HS-5 (cell line): ENCODE measurements around the gene PYGB.
"Not testable (repeated sequence)": the region's sequence is repeated elsewhere in the genome, so short reads cannot be mapped to it uniquely, and the experiment has no call there.

ENCODE experiments used
- DNase-seq: peaks from one replicate; pipeline ENCODE4 v3.0.0-alpha.2; 2012; ENCODE audit warnings: low read depth

PYGB gene

DNA sequence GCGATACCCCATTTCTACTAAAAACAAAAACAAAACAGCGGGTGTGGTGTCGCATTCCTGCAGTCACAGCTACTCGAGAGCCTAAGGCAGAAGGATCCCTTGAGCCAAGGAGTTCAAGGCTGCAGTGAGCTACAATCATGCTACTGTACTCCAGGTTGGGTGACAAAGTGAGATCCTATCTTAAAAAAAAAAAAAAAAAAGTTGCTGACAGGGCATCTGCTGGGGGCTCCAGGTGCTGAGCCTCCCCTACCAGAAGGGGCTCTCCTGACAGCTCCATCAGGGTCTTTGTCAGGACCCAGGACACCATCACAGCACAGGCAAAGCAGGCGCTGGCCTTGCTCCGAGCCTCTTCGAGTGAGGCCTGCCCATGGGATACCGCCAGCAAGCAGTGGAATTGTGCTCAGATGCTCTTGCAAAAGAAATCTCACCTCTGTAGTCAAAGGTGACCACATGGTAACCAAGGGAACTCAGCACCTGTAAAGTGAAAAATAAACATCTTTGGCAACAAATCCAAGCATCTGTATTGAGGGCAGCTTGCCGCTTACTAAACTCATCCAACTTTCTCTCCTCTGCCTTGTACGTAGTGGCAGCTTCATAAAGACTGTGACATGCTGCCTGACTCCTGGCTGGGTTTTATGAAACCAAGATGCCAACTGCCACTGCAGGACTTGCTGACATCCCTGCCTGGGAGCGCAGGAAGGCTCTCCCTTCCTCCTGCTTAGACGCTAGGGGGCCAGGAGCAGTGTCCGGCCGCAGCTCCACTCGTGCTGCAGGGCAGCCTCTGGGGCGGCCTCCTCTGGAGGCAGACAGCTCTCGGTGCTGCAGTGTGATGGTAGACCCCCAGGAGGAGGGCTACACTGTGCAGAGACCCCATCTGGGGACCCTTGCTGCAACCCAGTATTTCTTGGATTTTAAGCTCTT is 66.9 kb downstream of the PYGB start:
- DNase-seq, result no peak

DNA sequence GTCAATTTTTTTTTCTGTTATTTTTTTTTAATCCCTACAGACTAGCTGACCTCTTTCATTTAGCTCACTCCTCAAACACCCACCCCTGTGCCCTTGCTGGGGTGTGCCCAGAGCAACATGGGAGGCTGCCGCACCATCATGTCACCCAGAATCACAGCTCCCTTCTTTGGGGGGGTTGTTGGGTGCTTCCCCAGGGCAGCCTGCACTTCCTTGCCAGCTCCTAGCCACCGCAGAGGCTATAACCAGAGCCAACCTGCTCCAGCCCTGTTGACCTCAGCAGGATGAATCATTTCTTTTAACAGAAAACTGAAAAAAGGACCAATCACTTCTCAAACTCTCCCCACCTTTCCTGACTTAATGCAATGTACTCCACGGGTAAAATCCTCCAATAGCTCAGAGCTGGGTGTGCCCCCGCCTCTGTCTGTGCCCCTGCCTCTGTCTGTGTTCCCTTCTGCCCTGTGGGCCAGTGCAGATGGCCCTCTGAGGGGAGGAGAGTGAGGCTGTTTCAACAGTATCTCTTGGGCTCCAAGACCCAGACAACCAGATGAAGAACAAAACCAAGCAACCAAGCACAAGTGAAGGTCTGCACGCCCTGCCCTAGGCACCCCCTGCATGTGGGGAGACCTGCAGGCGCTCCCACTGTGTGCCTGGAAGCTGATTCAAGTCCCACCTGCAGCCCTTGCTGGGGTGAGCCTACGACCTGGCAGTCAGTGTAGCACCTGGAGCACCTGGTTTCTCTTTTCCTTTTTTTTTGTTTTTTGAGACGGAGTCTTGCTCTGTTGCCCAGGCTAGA is 67.7 kb downstream of the PYGB start:
- peak; percentile 26 for DNase-seq

DNA sequence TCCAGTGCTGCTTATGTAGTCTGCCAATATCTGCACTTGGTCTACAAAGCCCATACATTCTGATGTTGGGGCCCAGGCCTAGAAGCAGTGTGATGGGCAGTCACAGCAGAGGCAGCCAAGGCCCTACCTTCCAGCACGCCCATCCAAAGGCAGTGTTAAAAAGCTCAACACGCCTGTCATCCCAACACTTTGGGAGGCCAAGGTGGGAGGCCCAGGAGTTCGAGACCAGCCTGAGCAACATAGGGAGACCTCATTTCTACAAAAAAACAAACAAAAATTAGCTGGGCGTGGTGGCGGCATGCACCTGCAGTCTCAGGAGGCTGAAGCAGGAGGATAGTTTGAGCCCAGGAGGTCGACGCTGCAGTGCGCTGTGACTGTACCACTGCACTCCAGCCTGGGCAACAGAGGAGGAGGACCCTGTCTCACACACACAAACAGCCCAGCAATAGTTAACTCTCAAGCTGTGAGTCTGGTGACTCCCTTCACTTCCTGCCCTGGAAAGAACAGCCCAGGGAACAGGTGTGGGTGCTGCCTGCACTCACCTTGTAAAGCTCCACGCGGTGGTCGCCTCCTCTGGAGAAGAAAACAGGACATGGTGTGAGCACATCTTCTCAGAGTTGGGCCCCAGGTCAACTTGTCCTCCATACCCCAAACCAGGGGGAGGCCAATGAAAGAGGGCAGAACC is 68.8 kb downstream of the PYGB start:
- DNase-seq, result no peak

DNA sequence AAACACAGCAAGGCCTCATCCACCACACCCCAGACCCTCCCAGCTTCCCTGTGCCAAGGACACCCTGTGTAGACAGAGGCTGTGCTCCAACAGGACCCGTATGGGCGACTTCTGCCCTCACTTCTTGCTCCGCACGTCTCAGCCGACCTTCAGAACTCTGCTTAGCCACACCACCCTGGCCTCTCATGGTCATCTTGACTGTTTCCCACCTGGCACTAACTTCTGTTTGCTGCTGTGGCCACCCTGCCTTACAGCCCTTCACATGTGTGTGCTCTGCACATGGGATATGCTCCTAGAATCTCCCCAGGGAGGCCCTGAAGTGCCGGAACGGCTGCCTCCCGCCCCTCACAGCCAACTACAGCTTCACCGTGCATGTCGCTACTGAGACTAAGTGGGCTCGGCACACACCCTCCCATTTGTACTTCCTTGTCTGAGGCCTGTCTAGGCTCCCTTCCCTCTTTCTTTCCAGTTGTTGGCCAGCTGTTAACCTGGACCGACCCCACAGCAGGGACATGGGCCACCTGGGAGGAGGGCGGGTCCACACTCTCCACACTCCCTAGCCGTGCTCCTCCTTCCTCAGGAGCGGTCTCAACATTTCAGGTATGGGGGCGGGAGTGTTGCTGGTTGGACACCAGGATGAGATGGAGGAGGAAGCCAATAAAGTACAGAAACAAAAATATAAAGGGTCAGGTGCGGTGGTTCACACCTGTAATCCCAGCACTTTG is 69.6 kb downstream of the PYGB start:
- no peak for DNase-seq

DNA sequence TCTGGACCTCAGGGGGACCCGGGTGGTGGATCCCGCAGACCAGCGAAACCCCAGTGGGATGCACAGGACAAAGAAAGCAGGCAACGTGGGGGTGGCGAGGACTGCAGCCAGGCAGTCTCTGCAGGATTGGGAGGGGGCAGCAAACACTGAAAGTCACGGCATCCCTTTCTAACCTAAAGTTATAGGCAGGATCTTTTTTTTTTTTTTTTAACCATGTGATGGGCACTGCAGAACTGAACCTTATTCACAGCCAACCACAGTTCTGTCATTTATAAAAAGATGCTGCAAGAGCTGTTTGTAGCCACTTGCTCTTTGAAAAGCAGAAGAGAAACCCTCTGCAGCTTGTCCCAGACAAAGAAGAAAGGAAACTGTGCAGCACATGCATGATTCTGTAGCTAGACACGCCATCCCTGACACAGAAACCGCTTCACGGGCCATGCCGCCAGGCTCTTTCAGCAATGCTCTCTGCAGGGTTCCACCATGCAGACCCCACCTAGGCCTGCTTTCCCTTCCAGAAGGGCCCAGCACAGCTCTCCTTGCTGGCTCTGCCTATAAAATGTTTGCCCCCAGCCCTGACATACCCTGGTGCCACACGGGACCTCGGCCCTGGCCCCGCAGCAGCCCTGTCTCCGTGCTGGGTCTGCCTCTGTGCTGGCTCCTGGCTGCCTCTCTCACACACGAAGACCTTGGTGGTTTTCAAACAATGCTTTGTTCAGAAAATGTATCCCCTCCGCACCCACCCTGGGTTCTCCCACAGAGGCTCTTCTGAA is 70.8 kb downstream of the PYGB start:
- no peak for DNase-seq

DNA sequence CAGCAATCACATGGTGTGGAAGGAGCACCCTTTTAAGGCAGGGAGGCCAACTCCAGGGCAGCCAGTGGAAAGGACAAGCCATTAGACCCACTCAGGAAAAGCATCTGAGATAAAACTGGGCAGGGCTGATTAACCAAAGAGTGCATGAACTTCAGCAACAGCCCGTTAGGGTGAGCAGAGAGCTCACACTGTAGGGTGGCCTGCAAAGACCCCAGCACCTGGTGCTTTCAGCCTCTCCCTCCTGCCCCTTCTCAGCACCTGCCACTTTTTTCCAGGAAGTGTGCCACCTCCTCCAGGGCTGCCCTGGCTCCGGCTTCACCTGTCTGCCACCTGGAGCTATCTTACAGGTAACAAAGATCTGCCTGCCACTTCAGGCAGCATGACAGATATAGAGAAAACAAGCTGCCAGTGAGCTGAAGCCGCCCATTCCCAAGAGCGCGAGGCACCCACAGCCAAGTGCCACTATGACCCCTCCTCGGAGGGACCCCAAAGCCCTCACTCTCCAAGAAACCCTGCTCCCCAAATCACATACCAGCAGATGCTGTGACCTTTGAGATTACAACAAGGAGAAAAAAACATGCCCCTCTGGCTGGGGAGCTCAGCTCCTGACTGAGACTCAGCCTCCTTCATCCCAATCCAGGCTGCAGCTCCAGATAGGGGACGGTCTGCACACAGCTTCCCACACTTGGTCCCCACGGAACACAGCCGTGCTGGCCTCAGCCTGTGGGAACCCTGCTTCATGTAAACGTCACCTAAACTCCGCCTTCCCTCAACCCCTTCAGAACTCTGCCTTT is 71.6 kb downstream of the PYGB start:
- no peak for DNase-seq

DNA sequence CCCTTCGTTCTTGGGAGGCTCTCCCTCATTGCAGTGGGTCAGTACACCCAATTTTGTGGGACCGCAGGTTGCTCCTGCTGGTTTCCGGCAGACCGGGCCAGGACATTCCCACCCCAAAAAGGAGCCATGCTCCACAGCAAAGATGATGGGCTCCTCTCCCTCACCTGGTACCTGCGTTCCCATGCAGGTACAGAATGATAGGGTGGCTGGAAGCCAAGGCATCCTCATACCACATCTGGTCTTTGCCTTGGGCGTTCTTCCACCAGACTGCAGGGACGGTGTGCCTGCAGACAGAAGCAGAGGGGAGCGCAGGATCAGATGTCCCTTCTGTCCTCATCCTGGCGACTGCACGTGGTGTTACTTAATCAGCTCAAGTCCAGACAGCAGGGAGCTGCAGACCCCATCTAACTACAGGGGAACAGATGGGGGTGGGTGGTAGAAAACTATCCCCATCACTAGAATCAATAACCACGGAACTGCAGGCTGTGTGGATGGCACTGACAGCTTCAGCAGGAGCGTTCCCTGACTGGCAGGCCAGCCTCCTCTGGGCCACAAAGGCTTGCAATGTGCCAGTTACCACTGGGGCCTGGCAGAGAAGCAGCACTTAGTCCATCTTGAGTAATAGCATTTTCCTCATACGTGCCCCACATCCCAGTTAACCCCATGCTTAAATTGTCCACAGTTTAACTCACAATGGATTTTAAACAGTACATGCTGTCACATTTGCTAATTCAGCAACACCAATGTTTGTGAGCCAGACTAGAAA is 72.3 kb downstream of the PYGB start:
- DNase-seq, result no peak

DNA sequence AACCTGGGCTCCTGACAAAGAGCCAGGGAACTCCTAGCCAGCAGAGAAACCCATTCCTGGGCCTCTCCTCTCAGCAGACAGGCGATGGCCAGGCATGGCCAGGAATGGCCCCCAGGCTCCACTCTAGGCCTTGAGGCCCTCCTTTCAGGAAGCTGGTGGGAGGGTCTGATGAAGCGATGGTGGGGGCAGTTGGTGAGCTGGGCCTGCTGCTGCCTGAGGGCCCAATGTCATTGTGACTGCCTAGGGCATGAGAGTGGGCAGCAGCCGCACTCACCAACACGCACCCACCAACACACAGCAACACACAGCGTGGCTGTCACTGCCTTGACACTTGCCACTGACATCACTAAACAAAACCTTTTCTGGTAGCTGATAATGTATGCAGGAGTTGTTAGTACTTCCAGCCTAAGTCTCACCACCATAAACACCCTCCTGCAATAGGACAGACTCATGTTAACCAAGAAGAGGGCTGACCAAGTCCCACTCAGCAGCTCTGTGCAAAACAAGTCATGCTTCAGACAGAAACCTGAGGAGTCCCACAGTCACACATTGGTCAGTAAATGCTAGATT is 73.5 kb downstream of the PYGB start:
- no peak for DNase-seq

DNA sequence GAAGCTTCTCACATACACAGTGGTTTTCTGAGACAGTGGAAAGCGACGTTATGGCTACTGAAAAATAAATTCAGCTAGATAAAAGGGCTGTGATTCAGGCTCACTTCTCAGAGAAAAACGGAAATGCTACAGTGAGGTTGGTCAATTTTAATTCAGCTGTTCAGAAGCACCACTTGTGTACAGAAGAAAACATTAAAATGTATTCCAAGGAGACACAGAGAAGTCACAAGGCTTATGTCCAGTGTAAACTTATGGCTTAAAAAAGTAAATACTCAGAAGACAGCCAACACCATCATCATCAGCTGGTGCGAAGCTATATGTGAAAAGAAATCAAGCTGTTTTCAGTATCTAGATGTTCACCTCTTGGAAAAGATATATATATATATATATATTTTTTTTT is 74.1 kb downstream of the PYGB start:
- DNase-seq, result no peak

DNA sequence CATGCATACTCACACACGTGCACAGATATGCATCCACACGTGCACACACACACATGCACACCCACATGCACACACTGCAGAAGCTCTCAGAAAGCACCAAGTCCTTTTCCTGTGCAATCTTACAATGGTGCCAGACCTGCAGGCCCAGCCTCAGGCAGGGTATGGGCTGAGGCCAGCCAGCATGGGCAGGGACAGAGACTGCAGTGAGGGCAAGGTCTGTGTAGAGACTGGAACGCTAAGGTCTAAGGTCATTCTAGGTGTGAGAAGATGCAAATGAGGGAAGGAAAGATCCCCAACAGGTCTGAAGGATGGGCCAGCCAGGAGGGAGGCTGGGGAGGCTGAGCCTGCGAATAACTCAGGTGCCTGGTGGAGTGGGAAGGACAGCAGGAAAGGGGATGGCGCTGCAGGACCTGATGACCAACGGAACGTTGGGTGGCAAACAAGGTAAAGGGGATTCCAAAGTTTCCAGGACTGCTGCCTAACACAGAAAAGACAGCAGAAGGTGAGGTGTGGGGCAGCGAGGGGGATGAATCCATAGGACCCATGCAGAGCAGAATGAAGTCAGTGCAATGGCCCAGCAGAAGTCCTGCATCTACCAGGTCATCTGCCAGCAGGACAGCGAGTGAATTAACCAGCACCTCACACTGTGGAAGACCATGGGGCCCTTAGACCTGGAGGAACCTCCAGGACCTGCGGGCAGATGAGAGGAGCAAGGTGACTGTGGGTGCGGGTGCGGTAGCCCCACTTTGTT is 75.8 kb downstream of the PYGB start:
- DNase-seq, result no peak

DNA sequence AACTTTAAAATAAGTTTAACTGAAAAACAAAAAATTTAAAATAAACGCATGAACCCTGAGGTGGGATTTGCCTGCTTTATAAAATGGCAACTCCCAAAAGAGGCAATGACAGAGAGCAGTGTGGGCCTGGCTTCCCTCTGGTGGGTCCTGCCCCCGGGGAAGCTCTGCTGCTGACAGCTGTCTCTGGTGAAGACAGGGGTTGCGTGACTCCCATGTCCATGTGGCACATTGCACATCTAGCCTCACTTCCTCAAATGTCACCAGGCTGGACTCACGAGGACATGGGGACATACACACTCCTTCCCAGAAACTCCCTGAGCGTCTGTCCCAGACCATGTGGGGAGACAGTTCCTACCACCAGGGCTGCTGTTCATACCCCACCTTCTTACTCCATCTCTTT is 76.5 kb downstream of the PYGB start:
- no peak for DNase-seq

DNA sequence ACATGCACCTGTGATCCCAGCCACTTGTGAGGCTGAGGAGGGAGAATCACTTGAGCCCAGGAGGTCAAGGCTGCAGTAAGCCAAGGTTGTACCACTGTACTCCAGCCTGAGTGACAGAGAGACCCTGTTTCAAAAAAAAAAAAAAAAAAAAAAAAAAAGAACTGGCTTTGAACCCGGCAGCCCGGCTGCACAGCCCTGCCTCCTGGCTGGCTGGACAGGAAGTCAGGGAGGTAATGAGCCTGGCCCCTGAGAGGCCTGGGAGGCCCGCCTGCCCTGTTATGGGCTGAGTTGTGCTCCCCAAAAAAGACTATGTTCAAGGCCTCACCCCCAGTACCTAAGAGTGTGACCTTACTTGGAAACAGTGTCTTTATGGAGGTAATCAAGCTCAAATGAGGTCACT is 77.2 kb downstream of the PYGB start:
- DNase-seq, result no peak

DNA sequence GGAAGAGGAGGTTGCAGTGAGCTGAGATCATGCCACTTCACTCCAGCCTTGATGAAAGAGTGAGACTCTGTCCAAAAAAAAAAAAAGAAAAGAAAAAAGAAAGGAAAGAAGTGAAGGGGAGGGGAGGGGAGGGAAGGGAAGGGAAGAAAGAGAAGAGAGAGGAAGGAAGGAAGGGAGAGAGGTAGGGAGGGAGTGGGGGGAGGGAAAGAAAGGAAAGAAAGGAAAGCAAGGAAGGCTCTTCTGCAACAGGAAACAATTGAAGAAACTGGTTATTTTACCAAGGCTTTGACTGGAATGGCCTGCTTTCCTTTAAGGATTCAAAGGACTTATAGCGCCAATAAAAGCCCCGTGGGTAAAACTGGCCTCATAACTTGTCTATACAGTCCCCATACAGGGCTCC is 78.1 kb downstream of the PYGB start:
- no peak for DNase-seq

DNA sequence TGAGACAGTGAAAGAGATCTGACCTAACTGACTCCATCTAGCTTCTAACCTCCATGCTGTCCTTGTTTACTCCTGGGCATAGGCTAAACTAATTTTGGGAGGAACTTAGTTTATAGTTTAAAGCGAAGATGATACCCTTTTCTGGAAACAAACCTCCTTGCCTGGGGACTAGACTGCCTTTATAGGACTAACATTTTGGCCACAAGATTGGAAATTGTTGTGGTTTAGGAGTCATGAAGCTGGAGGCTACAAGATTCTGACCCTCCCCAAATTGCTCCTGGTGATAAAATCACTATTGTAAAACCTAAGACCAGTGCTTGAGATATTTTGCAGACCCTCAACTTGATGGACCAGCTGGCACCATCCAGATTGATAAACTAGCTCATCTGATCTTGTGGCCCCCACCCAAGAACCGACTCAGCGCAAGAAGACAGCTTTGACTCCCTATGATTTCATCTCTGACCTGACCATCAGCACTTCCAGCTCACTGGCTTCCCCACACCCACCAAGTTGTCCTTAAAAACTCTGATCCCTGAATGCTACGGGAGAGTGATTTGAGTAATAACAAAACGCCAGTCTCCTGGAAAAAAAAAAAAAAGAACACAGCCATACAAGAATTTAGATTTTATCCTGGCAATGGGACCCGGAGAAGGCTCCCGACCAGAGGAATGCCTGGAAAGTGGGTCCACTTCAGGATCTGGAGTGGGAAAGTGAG is 79.8 kb downstream of the PYGB start:
- DNase-seq, result no peak

DNA sequence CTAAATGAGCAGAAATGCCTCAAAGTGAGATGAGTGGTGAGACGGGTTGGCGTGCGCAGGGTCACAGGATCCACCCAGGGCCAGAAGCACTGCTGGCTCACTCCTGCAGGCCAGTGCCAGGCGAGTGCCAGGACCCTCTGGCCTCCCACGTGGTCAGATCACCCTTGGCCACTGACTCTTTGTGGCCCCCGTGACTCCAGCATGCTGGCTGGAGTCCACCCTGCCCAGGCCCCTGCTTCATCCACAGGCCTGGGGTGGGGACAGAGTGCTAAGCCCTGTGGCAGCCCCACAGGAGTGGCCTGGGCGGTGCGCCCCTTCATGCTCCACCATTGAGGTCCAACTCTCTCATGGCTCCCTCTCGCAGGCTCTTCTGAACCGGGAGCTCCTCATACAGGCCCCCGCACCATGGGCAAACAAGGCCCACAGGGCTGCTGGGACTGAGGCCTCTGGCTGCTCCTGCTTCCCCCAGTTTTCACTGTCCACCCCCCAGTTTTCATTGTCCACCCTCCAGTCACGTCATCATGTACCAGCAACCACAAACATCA is 81.1 kb downstream of the PYGB start:
- no peak for DNase-seq

DNA sequence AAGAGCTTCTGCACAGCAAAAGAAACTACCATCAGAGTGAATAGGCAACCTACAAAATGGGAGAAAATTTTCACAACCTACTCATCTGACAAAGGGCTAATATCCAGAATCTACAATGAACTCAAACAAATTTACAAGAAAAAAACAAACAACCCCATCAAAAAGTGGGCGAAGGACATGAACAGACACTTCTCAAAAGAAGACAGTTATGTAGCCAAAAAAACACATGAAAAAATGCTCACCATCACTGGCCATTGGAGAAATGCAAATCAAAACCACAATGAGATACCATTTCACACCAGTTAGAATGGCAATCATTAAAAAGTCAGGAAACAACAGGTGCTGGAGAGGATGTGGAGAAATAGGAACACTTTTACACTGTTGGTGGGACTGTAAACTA is 87.1 kb downstream of the PYGB start:
- DNase-seq, result not testable (repeated sequence)

DNA sequence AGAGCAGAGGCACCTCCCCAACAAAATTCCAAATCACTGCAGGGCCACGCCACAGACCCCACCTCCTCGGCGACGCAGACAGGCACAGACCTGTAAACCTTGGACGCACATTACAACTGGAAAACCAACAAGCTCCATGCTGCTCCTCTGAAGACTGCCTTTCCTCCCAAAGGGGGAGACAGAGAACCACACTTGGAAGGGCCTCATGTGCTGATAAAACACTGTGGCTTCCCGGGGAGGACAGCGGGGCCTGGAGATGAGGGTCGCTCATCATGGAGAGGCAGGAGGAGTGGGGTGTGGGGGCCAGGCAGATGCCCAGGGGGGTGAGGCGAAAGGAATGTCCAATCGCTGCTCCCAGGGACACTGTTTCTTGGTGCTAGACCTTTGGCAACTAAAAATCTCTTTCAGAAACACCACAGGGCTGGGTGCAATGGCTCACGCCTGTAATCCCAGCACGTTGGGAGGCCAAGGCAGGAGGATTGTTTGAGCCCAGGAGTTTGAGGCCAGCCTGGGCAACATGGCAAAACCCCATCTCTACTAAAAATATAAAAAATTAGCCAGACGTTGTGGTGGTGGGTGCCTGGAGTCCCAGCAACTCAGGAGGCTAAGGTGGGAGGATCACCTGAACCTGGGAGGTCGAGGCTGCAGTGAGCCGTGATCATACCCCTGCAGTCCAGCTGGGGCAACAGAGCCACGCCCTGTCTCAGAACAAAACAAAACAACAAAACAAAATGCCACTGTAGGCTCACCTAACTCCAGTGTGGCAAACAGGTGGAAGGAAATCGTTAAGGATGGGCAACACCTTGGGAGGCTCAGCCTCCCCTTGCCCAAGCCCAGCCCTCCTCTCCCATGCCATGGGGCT is 88.9 kb downstream of the PYGB start:
- no peak for DNase-seq
